VCaP (cell line): ENCODE results near the gene DPF3.

Source experiments
- H3K27ac ChIP-seq: fragments of 450-650 bp; 2 replicates; pipeline ENCODE4 v1.5.1; 2017
- TF ChIP-seq, protein P1 (sequence below): fragments of 450-650 bp; conservative IDR thresholded peaks from 2 replicates; pipeline ENCODE4 v1.5.1; 2017; ENCODE audit warnings: mild to moderate bottlenecking, moderate library complexity

The DPF3 gene

DNA sequence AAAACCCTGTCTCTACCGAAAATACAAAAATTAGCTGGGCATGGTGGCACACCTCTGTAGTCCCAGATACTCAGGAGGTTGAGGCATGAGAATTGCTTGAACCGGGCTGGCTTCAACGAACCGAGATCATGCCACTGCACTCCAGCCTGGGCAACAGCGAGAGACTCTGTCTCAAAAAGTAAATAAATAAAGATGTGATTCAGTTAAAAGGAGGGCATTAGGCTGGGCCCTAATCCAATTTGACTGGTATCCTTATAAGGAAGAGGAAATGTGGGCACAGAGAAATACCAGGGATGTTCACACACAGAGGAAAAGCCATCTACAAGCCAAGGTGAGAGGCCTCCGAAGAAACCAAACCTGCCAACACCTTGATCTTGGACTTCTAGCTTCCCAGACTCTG is 22.3 kb upstream of the DPF3 start:
- H3K27ac ChIP-seq: no peak overlapping the region
- TF ChIP-seq, protein P1, sequence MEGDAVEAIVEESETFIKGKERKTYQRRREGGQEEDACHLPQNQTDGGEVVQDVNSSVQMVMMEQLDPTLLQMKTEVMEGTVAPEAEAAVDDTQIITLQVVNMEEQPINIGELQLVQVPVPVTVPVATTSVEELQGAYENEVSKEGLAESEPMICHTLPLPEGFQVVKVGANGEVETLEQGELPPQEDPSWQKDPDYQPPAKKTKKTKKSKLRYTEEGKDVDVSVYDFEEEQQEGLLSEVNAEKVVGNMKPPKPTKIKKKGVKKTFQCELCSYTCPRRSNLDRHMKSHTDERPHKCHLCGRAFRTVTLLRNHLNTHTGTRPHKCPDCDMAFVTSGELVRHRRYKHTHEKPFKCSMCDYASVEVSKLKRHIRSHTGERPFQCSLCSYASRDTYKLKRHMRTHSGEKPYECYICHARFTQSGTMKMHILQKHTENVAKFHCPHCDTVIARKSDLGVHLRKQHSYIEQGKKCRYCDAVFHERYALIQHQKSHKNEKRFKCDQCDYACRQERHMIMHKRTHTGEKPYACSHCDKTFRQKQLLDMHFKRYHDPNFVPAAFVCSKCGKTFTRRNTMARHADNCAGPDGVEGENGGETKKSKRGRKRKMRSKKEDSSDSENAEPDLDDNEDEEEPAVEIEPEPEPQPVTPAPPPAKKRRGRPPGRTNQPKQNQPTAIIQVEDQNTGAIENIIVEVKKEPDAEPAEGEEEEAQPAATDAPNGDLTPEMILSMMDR: no peak

- no peak overlapping the region for H3K27ac ChIP-seq
- TF ChIP-seq, protein P1: no peak
These were observed 19.9 kb upstream of the DPF3 start for GRCh38 chr14:72913809-72914208.

DNA sequence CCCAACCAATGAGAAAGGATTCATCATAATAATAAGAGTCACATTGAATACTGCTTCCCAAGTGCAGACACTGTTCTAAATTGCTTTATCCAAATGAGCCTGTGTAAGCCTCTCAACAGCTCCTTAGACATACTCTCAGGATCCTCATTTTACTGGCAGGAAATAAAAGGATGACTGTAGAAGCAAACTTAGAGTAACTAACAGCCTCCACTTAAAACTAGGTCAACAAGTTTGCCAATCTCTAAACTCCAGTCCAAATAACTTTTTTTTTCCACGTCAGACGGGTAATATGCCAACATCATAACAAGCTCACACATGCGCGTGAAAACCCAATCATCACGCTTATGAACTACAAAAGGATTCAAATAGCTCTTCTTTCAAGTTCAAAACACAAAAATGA is 15.3 kb upstream of the DPF3 start:
- TF ChIP-seq, protein P1: no peak

GRCh38 chr14:72907886-72908285 is 14.0 kb upstream of the DPF3 start:
- no peak overlapping the region for H3K27ac ChIP-seq

More for the DNA sequence above, 15.3 kb upstream of the DPF3 start:
- H3K27ac ChIP-seq: no peak overlapping the region

DNA sequence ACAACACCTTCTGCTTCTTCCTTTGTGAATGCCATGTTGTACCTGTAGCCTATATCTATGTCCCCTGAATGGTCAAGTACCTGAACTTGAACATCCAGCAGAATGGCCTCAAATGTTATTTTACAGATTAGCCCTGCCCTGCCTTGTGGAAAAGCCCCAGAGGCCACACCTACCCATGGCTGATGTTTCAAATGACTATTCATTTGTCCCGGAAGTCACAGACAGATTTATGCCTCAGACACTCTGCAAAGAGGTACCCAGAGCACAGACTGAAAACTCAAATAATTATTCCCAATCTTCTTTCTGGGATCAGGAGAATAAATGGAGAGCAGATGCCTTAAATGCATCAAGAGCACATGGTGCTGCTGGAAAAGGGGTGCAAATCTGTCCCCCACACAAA is 13.0 kb upstream of the DPF3 start:
- H3K27ac ChIP-seq: no peak overlapping the region
- TF ChIP-seq, protein P1: no peak

More at GRCh38 chr14:72907886-72908285, 14.0 kb upstream of the DPF3 start:
- TF ChIP-seq, protein P1: no peak

GRCh38 chr14:72906316-72906715 is 12.4 kb upstream of the DPF3 start:
- TF ChIP-seq, protein P1: no peak
- no peak overlapping the region for H3K27ac ChIP-seq

GRCh38 chr14:72904840-72905561 is 11.1 kb upstream of the DPF3 start:
- no peak overlapping the region for H3K27ac ChIP-seq
- TF ChIP-seq, protein P1: peak; percentile 91
